ENCODE measurements around the gene EFHC1. TPM values are rescaled to one million over a fixed set of nuclear protein-coding genes. Genes with fewer than 3 reads are reported as not detected.

EFHC1 gene
- total and polyA plus RNA-seq, 2 of the 13 experiments (the other 11 are each of a cell fraction or from before 2014, with no cell fraction given), result 23.4 to 29.5 TPM

DNA sequence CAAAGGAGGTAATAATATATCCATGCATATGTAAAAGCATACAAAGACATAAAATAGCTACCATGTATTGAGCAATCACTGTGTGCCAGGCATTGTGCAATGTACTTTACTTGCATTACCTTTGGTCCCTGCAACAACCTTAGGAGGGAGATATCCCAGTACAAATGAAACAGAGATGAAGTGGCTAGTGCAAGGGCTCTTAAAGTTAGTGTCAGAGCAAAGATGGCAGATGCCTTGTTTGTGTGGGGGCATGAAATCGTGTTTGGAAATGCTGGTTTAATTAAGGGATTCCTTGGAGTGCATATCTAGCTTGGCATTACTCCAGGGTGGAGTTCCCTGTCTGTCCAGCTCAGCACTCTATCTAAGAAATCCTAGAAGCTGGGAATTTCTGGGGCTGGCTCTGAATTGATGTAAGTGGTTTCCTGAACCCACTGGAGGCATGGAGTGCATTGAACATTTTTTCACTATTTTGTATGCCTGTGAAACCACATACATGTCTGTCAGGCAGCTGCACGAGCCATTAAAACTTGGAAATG, 48.4 kb upstream of the EFHC1 start:
- no TSS peak for BruUV-seq (replicated peaks)
- POLR2A ChIA-PET, result interaction anchor here (0.6 to 2.0 kb wide), 6 partner anchors 8 to 87 kb away, joined by 3 to 14 read pairs (median 7); partner anchors contain the start of genes MCM3 and PAQR8
- CTCF ChIA-PET (ENCODE audit: low intra/inter-chr PET ratio, low total read pairs), result no interaction called here
- peak; percentile 82 for ATAC-seq
- no peaks in the 10 kb centered on the region for H3K27me3 ChIP-seq (ENCODE audit: control insufficient read depth in 1 of 2, insufficient read depth in 2 of 2, low read length in 2 of 2)
- no peak overlapping the region; a peak in 1 of 6 replicates for H3K4me3 ChIP-seq (replicated peaks in 1 of 3; ENCODE audit: insufficient read depth in 1 of 3, low read depth in 2 of 3, low read length in 3 of 3)
- peaks cover 4 to 15% of the 10 kb centered on the region in 2 experiments for H3K36me3 ChIP-seq (replicated peaks in 1 of 2; ENCODE audit: control insufficient read depth in 1 of 2, insufficient read depth in 2 of 2, low read length in 2 of 2)
- intact Hi-C loops (cut with micrococcal nuclease; ENCODE audit: unreplicated experiment), result no loop called here
- peak overlapping the region; percentile 48 for H3K4me2 ChIP-seq (ENCODE audit: low read depth, low read length)
- in situ Hi-C loops (cut with HindIII; ENCODE audit: extremely low pct_ligation_motif_present, low pct_unique_long_range_greater_than_20kb), result no loop called here
- H3K27ac ChIP-seq (ENCODE audit: extremely low read length, insufficient read depth, low read length), result peak overlapping the region; percentile 6
- H3K9me3 ChIP-seq (ENCODE audit: low read length), result no peaks in the 10 kb centered on the region
- peaks cover 91% of the 10 kb centered on the region for H3K79me2 ChIP-seq (ENCODE audit: insufficient read depth, low read length)
- peaks cover 22% of the 10 kb centered on the region for H4K20me1 ChIP-seq (ENCODE audit: insufficient read depth, low read length)
- peaks cover 96% of the 10 kb centered on the region for H3K4me1 ChIP-seq (ENCODE audit: insufficient read depth, low read length)
- no peak overlapping the region for H2AFZ ChIP-seq (ENCODE audit: low read length)
- 66% methylated on average over 2 of the region's 2 CpGs for WGBS (ENCODE audit: low lambda C conversion rate)
- peak; percentile 90 for FAIRE-seq
- no peak overlapping the region for H3K9ac ChIP-seq (ENCODE audit: insufficient read depth, low read depth, low read length)
- DNase-seq (ENCODE audit: low spot score), result peak; percentile 81
- no peak for TF ChIP-seq ZNF543 (CRISPR knock-in tag; IDR thresholded peaks at IDR 0.05)
- TF ChIP-seq BORCS8-MEF2B (CRISPR knock-in tag; IDR thresholded peaks at IDR 0.05), result no peak
- peak; percentile 94 for TF ChIP-seq RCOR2 (CRISPR knock-in tag; IDR thresholded peaks at IDR 0.05)
- TF ChIP-seq ZSCAN25 (CRISPR knock-in tag; IDR thresholded peaks at IDR 0.05), result no peak
- no peak for TF ChIP-seq POLR2AphosphoS2 (IDR thresholded peaks at IDR 0.05; ENCODE audit: low read depth, low read length)
- no peak for TF ChIP-seq CCAR2 (optimal IDR thresholded peaks at IDR 0.05; ENCODE audit: low read depth, low read length)
- TF ChIP-seq, protein P1, sequence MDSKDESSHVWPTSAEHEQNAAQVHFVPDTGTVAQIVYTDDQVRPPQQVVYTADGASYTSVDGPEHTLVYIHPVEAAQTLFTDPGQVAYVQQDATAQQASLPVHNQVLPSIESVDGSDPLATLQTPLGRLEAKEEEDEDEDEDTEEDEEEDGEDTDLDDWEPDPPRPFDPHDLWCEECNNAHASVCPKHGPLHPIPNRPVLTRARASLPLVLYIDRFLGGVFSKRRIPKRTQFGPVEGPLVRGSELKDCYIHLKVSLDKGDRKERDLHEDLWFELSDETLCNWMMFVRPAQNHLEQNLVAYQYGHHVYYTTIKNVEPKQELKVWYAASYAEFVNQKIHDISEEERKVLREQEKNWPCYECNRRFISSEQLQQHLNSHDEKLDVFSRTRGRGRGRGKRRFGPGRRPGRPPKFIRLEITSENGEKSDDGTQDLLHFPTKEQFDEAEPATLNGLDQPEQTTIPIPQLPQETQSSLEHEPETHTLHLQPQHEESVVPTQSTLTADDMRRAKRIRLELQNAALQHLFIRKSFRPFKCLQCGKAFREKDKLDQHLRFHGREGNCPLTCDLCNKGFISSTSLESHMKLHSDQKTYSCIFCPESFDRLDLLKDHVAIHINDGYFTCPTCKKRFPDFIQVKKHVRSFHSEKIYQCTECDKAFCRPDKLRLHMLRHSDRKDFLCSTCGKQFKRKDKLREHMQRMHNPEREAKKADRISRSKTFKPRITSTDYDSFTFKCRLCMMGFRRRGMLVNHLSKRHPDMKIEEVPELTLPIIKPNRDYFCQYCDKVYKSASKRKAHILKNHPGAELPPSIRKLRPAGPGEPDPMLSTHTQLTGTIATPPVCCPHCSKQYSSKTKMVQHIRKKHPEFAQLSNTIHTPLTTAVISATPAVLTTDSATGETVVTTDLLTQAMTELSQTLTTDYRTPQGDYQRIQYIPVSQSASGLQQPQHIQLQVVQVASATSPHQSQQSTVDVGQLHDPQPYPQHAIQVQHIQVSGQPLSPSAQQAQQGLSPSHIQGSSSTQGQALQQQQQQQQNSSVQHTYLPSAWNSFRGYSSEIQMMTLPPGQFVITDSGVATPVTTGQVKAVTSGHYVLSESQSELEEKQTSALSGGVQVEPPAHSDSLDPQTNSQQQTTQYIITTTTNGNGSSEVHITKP (CRISPR knock-in tag; IDR thresholded peaks at IDR 0.05; ENCODE audit: low read depth), result no peak
- TF ChIP-seq, protein P2, sequence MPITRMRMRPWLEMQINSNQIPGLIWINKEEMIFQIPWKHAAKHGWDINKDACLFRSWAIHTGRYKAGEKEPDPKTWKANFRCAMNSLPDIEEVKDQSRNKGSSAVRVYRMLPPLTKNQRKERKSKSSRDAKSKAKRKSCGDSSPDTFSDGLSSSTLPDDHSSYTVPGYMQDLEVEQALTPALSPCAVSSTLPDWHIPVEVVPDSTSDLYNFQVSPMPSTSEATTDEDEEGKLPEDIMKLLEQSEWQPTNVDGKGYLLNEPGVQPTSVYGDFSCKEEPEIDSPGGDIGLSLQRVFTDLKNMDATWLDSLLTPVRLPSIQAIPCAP (CRISPR knock-in tag; IDR thresholded peaks at IDR 0.05; ENCODE audit: low read depth), result no peak
- no peak for TF ChIP-seq ZNF547 (CRISPR knock-in tag; IDR thresholded peaks at IDR 0.05)
- no peak for TF ChIP-seq ZNF83 (CRISPR knock-in tag; IDR thresholded peaks at IDR 0.05; ENCODE audit: borderline replicate concordance)
- TF ChIP-seq, protein P3, sequence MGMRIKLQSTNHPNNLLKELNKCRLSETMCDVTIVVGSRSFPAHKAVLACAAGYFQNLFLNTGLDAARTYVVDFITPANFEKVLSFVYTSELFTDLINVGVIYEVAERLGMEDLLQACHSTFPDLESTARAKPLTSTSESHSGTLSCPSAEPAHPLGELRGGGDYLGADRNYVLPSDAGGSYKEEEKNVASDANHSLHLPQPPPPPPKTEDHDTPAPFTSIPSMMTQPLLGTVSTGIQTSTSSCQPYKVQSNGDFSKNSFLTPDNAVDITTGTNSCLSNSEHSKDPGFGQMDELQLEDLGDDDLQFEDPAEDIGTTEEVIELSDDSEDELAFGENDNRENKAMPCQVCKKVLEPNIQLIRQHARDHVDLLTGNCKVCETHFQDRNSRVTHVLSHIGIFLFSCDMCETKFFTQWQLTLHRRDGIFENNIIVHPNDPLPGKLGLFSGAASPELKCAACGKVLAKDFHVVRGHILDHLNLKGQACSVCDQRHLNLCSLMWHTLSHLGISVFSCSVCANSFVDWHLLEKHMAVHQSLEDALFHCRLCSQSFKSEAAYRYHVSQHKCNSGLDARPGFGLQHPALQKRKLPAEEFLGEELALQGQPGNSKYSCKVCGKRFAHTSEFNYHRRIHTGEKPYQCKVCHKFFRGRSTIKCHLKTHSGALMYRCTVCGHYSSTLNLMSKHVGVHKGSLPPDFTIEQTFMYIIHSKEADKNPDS (CRISPR knock-in tag; IDR thresholded peaks at IDR 0.05), result no peak; the same call in 1 of the 2 replicates
- TF ChIP-seq, protein P4, sequence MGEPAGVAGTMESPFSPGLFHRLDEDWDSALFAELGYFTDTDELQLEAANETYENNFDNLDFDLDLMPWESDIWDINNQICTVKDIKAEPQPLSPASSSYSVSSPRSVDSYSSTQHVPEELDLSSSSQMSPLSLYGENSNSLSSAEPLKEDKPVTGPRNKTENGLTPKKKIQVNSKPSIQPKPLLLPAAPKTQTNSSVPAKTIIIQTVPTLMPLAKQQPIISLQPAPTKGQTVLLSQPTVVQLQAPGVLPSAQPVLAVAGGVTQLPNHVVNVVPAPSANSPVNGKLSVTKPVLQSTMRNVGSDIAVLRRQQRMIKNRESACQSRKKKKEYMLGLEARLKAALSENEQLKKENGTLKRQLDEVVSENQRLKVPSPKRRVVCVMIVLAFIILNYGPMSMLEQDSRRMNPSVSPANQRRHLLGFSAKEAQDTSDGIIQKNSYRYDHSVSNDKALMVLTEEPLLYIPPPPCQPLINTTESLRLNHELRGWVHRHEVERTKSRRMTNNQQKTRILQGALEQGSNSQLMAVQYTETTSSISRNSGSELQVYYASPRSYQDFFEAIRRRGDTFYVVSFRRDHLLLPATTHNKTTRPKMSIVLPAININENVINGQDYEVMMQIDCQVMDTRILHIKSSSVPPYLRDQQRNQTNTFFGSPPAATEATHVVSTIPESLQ (CRISPR knock-in tag; conservative IDR thresholded peaks at IDR 0.05), result no peak
- no peak for TF ChIP-seq ZNF709 (CRISPR knock-in tag; IDR thresholded peaks at IDR 0.05)
- peak; percentile 46 for TF ChIP-seq RBM22 (optimal IDR thresholded peaks at IDR 0.05; ENCODE audit: low read length)
- no peak for TF ChIP-seq MYC (CRISPR knock-in tag; IDR thresholded peaks at IDR 0.05; ENCODE audit: borderline replicate concordance)
- TF ChIP-seq ZNF136 (CRISPR knock-in tag; IDR thresholded peaks at IDR 0.05; ENCODE audit: low read depth), result no peak
- TF ChIP-seq POLR2AphosphoS5 (IDR thresholded peaks at IDR 0.05; ENCODE audit: low read depth, low read length), result no peak; the same call in 1 of the 2 replicates
